ENCODE results near the gene PDE2A.

PDE2A gene

DNA sequence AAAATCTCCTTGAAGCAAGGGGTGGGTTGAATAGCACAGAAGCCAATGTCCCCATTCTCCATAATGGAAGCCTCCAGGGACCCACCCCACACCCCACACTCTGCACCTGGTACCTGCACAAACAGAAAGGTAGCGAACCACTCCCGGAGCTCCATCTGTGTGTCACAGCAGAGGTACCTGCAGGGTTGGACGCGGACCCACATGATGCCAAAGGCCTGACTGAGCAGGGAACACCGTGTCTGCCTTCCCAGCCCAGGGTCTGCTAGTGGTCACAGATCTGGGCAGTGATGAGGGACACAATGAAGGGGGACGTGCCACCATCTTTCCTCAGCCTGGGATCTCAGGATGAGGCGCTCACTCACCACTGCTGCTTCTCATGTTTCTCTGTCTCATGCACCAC, 13.1 kb upstream of the PDE2A start:
- TF ChIP-seq CTCF (conservative IDR thresholded peaks at IDR 0.05; ENCODE audit: low read depth), result no peak
- H3K27ac ChIP-seq, result peak overlapping the region; percentile 55
- DNase-seq (ENCODE audit: low spot score), result no peak
- ChIA-PET CTCF (no interaction called here), POLR2A (ENCODE audit: low non-redundant PET) (no interaction called here)

GRCh38 chr11:72686639-72687220, 12.5 kb upstream of the PDE2A start:
- ChIA-PET CTCF (no interaction called here), POLR2A (ENCODE audit: low non-redundant PET) (no interaction called here)
- DNase-seq (ENCODE audit: low spot score), result no peak
- H3K27ac ChIP-seq, result peak overlapping the region; percentile 55
- no peak for TF ChIP-seq CTCF (conservative IDR thresholded peaks at IDR 0.05; ENCODE audit: low read depth)

GRCh38 chr11:72685560-72686480, 11.6 kb upstream of the PDE2A start:
- peak overlapping the region; percentile 55 for H3K27ac ChIP-seq
- CTCF ChIA-PET, result interaction anchor here (1.0 kb wide), 2 partner anchors 8 to 532 kb away, joined by 3 to 4 read pairs; no protein-coding TSS in a partner anchor
- no peak for TF ChIP-seq CTCF (conservative IDR thresholded peaks at IDR 0.05; ENCODE audit: low read depth)
- POLR2A ChIA-PET (ENCODE audit: low non-redundant PET), result no interaction called here
- DNase-seq (ENCODE audit: low spot score), result no peak

GRCh38 chr11:72684236-72684912, 10.2 kb upstream of the PDE2A start:
- ChIA-PET POLR2A (ENCODE audit: low non-redundant PET) (interaction anchor here (0.6 to 1.0 kb wide), 2 partner anchors 42 to 126 kb away, joined by 5 to 8 read pairs; no protein-coding TSS in a partner anchor), CTCF (interaction anchor here (0.5 to 2.2 kb wide), 29 partner anchors 9 to 977 kb away, joined by 3 to 17 read pairs (median 4); partner anchors contain the start of gene PDE2A)
- DNase-seq (ENCODE audit: low spot score), result peak; percentile 90

DNA sequence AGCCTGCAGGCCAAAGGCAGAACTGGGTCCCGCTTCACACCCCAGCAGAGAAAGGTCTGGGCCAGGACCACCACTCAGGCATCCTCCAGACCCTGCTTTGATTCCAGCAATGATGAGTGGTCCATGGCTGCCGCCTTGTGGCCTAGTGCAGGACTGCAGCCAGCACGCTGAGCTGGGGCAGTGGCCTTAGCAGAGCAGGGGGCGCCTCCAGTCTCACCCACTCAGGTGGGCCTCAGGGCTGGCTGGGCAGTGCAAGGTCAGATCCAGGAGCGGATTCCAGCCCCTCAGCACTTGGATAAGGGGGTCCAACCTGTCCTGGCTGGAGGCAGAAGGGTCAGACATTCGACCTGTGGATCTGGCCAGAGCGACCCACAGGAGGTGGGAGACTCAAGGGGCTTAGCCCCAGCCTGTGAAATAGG, 9.6 kb upstream of the PDE2A start:
- CTCF ChIA-PET, result interaction anchor here (0.5 to 2.2 kb wide), 27 partner anchors 9 to 978 kb away, joined by 3 to 17 read pairs (median 4); partner anchors contain the start of gene PDE2A
- no peak overlapping the region for H3K27ac ChIP-seq
- DNase-seq (ENCODE audit: low spot score), result peak; percentile 72
- TF ChIP-seq CTCF (conservative IDR thresholded peaks at IDR 0.05; ENCODE audit: low read depth), result peak; percentile 92
- POLR2A ChIA-PET (ENCODE audit: low non-redundant PET), result interaction anchor here (1.0 kb wide), 1 partner anchor 41 kb away, joined by 5 read pairs; no protein-coding TSS in a partner anchor

More at GRCh38 chr11:72684236-72684912, 10.2 kb upstream of the PDE2A start:
- TF ChIP-seq CTCF (conservative IDR thresholded peaks at IDR 0.05; ENCODE audit: low read depth), result peak; percentile 42
- H3K27ac ChIP-seq, result peak overlapping the region; percentile 55

- ChIA-PET POLR2A (ENCODE audit: low non-redundant PET) (no interaction called here), CTCF (interaction anchor here (0.6 to 2.2 kb wide), 7 partner anchors 8 to 502 kb away, joined by 3 to 17 read pairs (median 5); partner anchors contain the start of gene PDE2A)
- H3K27ac ChIP-seq, result no peak overlapping the region
- no peak for DNase-seq (ENCODE audit: low spot score)
- TF ChIP-seq CTCF (conservative IDR thresholded peaks at IDR 0.05; ENCODE audit: low read depth), result no peak
Observed at GRCh38 chr11:72682858-72683243, 8.6 kb upstream of the PDE2A start.
